GM12865 (cell line): ENCODE measurements around the gene KRTAP10-5.
"Not testable (repeated sequence)": the region's sequence is repeated elsewhere in the genome, so short reads cannot be mapped to it uniquely, and the experiment has no call there.

ENCODE experiments used
- DNase-seq: peaks from one replicate; pipeline ENCODE4 v3.0.0; 2010; ENCODE audit warnings: low read depth
- H3K4me3 ChIP-seq: 2 replicates; pipeline ENCODE4 v1.5.1; 2011; ENCODE audit warnings: mild to moderate bottlenecking, low read depth, low read length, control low read depth
- CTCF ChIP-seq: IDR thresholded peaks from 2 replicates; pipeline ENCODE4 v1.5.1; 2011; ENCODE audit warnings: low read length, control low read depth, low read depth, inconsistent platforms; ENCODE audit not compliant: insufficient read depth; ENCODE audit errors: missing control alignments

Gene KRTAP10-5

GRCh38 chr21:44555200-44555875 lies 25.1 kb downstream of the KRTAP10-5 start:
- no peak for TF ChIP-seq CTCF
- no peak for DNase-seq
- no peak overlapping the region for H3K4me3 ChIP-seq

GRCh38 chr21:44552681-44553080 lies 27.7 kb downstream of the KRTAP10-5 start:
- no peak overlapping the region for H3K4me3 ChIP-seq
- no peak for DNase-seq
- no peak for TF ChIP-seq CTCF

GRCh38 chr21:44552136-44552535 lies 28.3 kb downstream of the KRTAP10-5 start:
- no peak for TF ChIP-seq CTCF
- DNase-seq = no peak
- H3K4me3 ChIP-seq = no peak overlapping the region

GRCh38 chr21:44551340-44551961 lies 29.0 kb downstream of the KRTAP10-5 start, which contains the start of gene KRTAP10-2:
TSS of gene KRTAP10-2 (minus strand) at chr21:44551505. CDS start at chr21:44551458, 47 bp downstream.
- no peak for DNase-seq
- TF ChIP-seq CTCF = no peak
- H3K4me3 ChIP-seq = no peak within 1 kb of the TSS

- no peak for TF ChIP-seq CTCF
- H3K4me3 ChIP-seq = no peak overlapping the region
- no peak for DNase-seq
These were observed 29.6 kb downstream of the KRTAP10-5 start for GRCh38 chr21:44550807-44551206.

- DNase-seq, H3K4me3 ChIP-seq: not testable (repeated sequence)
These were observed 30.1 kb downstream of the KRTAP10-5 start for GRCh38 chr21:44550285-44550684.

GRCh38 chr21:44549525-44550211 lies 30.7 kb downstream of the KRTAP10-5 start:
- TF ChIP-seq CTCF = no peak
- no peak for DNase-seq
- no peak overlapping the region for H3K4me3 ChIP-seq
